NCI-H748 (cell line): ENCODE measurements around the gene PIP4P1.
"Not testable (repeated sequence)": the region's sequence is repeated elsewhere in the genome, so short reads cannot be mapped to it uniquely, and the experiment has no call there.

Experiments used
- DNase-seq: peaks from one replicate; lab custom pipeline; 2025; ENCODE audit not compliant: unreplicated experiment; lab: John Stamatoyannopoulos, UW

PIP4P1 gene

DNA sequence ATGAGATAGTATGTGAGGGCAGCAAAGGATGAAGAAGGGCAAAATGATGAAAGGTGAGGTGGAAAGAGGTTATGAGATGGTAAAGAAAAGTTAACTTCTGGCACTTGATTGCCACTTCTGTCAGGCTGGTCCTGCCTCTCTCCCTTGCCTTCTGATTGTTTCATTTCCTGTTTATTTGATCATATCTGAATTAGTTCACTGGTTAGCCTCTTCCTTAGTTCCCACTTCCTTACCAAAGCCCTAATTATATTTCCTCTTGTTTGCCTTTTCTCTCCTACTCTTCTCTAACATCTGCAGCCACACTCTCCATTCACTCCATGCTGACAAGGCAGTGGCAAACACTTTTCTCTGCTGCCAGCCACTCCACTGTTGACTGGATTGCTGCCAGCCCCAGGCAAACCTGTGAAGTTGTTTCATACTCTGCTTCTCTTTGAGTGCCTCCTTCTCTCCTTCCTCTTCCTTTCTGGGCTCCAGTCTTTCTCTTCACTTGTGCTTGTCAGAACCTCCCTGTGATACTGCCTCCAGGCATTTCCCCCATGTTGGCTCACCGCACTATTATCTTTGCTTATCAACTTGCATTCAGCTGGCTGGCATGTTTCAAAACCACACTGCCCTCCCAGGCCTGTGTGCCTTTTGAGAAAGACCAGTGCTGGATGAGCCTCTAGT, 16.1 kb upstream of the PIP4P1 start:
- no peak for DNase-seq

GRCh38 chr14:20476776-20477175, 15.5 kb upstream of the PIP4P1 start:
- DNase-seq, result no peak

- DNase-seq, result no peak
Measured at GRCh38 chr14:20472536-20473169, 11.4 kb upstream of the PIP4P1 start.

DNA sequence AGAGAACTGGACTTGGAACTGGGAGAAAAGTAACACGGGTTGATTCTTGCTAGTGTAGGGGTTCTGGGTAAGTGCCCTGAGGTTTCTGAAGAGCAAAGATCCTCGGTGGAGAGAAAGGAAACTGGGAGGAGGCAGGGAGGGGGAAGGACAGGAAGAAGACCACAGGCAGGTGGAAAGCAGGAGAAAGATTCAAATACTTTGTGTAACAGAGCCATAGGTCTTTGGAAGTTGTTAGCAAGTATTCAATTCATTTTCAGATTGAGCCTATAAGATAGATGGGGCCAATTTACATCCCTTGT, 9.3 kb upstream of the PIP4P1 start:
- no peak for DNase-seq

DNA sequence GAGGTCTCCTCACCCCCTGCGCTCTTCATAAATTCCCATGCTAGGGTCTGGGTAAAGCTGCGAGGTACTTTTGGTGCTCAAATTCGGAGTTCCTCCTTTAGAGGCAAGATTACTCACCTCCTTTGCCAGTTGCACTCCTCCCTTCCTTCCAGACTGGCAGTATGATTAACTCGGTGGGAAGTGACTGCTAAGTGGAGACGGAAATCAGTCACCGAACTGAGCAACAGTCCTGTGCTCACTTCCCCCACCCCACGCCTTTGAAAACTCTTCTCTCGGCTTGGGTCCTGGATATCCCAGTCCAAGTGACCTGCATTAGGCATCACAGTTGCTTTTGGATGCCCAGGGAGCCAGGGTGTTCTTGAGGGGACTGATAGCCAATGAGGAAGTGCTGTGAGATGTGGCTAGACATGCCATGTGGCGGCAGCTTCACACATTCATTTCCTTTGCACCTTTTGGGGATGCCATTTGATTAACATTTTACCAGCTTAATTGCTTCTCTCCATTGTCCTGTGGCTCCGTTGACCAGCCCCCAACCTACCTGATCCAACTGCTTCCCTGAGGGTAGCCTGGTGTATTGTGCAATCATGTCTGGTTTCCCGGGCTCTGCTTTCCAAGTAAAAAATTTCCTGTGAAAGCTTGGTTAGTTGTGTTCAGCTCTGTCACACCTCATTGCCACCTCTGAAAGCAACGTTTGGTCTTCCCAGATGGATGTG, 8.8 kb upstream of the PIP4P1 start:
- DNase-seq, result peak; percentile 60

- peak; percentile 96 for DNase-seq
Measured at GRCh38 chr14:20469242-20469889, 8.1 kb upstream of the PIP4P1 start, which contains the start of gene PNP. Gene PNP (plus strand): TSS chr14:20469406. CDS start chr14:20469525, 119 bp downstream.

GRCh38 chr14:20468764-20469241, 7.6 kb upstream of the PIP4P1 start:
- no peak for DNase-seq

GRCh38 chr14:20460458-20461224, 593 bp downstream of the PIP4P1 start:
- DNase-seq, result peak; percentile 81

- no peak for DNase-seq
Measured at GRCh38 chr14:20458031-20458789, 3.0 kb downstream of the PIP4P1 start.

DNA sequence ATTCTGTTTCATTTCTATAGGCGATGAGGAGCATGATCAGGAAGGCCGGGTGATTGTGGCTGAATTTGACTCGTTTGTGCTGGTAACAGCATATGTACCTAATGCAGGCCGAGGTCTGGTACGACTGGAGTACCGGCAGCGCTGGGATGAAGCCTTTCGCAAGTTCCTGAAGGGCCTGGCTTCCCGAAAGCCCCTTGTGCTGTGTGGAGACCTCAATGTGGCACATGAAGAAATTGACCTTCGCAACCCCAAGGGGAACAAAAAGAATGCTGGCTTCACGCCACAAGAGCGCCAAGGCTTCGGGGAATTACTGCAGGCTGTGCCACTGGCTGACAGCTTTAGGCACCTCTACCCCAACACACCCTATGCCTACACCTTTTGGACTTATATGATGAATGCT, 4.3 kb downstream of the PIP4P1 start:
- DNase-seq, result no peak

DNA sequence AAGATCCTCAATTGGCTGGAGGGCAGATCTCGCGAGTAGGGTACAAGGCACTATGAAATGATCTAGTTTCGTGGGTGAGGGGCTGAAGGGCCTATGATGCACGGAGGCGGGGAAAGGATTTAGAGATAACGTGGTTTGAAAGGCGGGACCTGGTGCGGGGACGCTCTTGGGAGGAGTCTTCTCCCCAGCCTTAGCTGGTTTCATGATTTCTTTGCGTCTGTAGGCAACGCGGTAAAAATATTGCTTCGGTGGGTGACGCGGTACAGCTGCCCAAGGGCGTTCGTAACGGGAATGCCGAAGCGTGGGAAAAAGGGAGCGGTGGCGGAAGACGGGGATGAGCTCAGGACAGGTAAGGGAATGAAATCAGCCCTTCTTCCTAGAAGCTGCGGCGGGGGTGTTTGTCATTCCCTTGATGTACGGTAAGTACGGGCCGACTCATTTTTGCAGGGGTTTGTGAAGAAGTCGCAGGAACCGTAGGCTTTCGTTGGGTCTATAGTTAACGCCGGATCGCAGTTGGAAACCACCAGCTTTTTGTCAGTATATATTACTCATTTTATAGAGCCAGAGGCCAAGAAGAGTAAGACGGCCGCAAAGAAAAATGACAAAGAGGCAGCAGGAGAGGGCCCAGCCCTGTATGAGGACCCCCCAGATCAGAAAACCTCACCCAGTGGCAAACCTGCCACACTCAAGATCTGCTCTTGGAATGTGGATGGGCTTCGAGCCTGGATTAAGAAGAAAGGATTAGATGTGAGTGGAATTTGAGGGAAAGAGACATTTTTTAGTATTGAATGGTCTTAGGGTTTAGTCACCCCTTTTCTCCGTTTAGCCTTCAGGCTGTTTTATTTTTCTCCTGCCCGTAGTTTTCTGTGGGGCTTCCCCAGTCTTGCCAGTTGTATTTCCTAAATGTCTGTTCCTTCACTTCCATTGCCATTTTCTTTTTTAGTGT, 5.6 kb downstream of the PIP4P1 start:
- DNase-seq, result peak; percentile 88

GRCh38 chr14:20454516-20455354, 6.5 kb downstream of the PIP4P1 start, which contains the start of the genes APEX1 and OSGEP:
Gene APEX1 (plus strand): TSS chr14:20455226. CDS start chr14:20455646, 420 bp downstream.
Gene OSGEP (minus strand): TSS chr14:20454812. CDS start chr14:20454683, 129 bp downstream.
- peak; percentile 99 for DNase-seq

GRCh38 chr14:20452831-20453230, 8.4 kb downstream of the PIP4P1 start:
- DNase-seq, result not testable (repeated sequence)

DNA sequence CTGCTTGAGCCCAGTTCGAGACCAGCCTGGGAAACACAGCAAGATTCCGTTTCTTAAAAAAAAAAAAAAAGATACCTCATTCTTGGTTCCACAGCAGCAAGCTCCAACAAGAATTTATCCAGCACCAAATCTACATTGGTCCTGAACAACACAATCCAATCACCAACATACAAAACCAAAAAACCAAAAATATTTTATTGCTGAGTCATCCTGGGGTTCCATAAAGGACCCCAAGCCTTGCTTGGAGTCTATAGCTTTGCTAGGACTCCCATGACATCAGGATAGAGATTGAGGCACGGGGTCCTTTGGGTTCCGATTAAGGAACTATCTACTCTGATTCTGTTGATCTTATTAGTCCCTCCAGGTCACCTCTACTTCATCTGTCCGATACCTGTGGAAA, 14.3 kb downstream of the PIP4P1 start:
- no peak for DNase-seq

DNA sequence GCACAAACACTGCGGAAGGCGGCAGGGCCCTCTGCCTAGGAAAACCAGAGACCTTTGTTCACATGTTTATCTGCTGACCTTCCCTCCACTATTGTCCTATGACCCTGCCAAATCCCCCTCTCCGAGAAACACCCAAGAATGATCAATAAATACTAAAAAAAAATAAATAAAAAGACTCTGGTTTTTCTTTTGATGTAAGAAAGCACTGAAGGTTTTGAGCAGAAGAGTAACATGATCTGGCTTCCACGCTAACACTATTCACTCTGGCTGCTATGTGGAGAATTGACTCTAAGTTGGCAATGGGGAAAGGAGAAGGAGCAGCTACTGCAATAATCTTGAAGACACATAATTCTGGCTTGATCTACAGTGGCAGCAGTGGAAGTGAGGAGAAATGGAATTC, 17.6 kb downstream of the PIP4P1 start:
- DNase-seq, result not testable (repeated sequence)

DNA sequence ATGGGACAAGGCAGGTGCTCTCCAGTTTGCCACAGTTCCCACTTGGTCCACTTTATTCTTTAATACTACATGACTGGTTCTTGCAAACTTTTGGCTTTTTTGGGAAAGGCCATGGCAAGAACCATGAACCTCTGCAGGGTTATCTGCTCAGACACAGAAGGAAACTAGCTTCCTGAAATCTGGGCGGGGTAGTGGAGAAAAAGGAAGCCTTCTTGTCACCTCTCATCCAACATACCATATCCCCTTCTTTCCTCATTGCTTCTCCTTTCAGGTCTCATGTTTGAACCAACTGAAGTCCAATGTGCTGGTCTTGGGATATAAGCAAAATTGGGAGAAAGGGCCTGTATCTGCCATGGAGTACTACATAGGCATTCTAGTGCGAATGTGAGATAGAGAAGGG, 19.8 kb downstream of the PIP4P1 start:
- no peak for DNase-seq

GRCh38 chr14:20440882-20441281, 20.4 kb downstream of the PIP4P1 start:
- no peak for DNase-seq

DNA sequence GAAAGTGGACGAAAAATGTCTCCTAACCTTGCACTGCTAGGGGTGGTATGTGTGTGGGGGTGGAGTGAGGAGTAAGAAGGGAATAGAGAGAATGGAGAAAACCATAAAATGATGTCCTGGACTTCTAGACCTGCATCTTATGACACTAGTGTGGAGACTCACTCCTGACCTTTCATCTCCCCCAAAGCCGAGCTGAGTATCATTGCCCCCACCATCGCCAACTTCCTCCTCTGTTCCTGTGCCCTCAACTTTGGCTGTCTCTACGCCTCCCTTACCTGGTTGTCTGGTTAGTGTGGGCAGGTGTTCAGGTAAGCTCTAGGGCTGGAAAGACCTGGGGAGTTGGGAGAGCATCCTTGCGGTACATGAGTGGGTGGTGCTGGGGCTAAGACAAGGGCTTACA, 20.8 kb downstream of the PIP4P1 start:
- no peak for DNase-seq
